Stimulated activated CD4-positive, alpha-beta T cell treated with anti-CD3 and anti-CD28 coated beads, Interleukin-1b, Interleukin-23, amount 100 ng/mL, for 4 hours (primary cell): ENCODE results near the gene OSCP1.

Experiments
- DNase-seq, 2 donors: peaks; one replicate each; pipeline ENCODE4 v3.0.0-alpha.2; 2020; ENCODE audit warnings: low read depth in 2 of 2

The OSCP1 gene

GRCh38 chr1:36383240-36383639, 67.0 kb downstream of the OSCP1 start:
- no peak for DNase-seq

DNA sequence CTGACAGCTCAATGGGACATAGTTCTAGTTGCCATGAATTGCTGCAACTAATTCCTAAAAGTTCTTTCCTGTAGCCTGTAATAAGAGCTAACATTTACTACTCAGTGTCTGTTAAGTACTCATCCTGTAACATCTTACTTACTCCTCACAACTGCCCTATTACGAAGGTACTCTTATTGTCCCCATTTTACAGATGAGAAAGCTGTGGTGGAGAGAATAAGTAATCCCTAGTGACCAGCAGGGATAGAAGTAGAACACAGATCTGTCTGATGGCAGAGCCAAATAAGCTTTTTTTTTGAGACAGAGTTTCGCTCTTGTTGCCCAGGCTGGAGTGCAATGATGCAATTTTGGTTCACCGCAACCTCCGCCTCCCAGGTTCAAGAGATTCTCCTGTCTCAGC, 67.6 kb downstream of the OSCP1 start:
- no peak for DNase-seq

DNA sequence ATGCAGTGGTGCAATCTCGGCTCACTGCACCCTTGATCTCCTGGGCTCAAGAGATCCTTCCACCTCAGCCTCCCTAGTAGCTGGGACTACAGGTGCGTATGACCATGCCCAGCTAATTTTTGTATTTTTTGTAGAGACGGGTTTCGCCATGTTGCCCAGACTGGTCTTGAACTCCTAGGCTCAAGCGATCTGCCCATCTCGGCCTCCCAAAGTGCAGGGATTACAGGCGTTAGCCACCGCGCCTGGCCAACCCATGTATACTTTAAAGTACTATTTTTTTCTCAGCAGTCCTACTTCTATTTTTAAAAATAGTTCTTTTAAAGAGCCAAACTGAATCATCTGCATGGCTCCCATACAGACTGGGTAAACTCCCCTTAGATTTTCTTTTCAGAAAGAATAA, 68.0 kb downstream of the OSCP1 start:
- no peak for DNase-seq

DNA sequence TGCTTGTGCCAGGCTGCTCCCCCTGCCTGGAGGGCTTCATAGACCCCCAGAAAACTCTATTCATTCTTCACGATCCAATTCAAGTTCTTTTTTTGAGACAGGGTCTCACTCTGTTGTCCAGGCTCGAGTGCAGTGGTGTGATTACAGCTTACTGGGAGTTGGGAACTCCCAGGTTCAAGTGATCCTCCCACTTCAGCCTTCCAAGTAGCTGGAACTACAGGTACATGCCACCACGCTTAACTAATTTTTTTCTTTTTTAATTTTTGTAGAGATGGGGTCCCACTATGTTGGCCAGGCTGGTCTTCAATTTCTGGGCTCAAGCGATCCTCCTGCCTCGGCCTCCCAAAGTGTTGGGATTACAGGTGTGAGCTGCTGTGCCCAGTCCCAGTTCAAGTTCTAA, 68.8 kb downstream of the OSCP1 start:
- no peak for DNase-seq

DNA sequence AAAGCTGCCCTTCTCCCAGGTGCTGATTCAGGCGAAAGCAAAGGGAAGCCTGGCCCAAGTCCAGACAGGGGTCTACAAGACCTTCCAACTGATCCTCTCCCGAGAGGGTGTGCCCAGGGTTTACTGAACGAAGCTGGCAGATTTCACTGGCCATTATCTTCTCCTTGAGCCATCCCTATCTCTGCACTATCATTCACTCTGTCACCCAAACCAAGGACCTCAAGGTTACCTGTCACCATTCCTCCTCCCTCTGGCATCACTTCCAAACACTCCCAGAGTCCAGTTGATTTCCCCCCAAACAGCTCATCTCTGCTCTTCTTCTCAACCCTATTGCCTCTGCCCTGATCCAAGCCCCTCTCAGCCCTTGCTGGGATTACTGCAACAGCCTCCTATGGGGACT, 69.5 kb downstream of the OSCP1 start:
- no peak for DNase-seq

GRCh38 chr1:36380143-36380619, 70.1 kb downstream of the OSCP1 start:
- no peak for DNase-seq

DNA sequence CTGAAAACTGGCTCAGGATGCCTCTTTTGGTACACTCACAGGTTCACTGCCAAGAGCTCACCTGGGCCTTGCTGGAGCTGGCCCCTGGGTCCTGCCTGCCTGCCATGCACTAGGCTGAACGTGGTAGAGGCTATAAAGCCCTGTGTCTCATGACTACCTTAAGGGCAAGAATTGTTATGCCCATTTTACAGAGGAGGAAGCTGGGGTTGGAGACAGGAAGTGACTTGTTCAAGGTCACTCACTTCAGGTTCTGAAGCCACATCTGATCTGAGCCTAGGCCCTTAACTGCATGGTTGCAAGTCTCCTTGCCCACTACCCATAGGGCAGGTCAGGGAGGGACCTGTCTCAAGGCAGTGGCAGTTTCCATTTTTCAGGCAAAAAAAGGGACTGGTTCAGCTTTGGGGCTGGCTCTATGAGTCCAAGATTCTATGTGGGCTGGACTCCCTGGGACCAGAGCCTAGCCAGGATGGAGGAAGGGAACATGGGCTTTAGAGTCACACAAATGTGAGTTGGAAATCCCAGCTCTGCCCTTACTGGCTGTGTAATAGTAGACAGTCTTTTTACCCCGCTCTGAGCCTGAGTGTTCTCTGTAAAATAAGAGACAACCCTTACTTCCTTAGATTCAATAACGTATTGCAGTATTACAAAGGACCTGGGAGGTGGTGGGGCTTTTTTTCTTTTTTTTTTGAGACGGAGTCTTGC, 72.3 kb downstream of the OSCP1 start:
- no peak for DNase-seq

- no peak for DNase-seq
These were observed 77.6 kb downstream of the OSCP1 start for GRCh38 chr1:36372617-36373016.

DNA sequence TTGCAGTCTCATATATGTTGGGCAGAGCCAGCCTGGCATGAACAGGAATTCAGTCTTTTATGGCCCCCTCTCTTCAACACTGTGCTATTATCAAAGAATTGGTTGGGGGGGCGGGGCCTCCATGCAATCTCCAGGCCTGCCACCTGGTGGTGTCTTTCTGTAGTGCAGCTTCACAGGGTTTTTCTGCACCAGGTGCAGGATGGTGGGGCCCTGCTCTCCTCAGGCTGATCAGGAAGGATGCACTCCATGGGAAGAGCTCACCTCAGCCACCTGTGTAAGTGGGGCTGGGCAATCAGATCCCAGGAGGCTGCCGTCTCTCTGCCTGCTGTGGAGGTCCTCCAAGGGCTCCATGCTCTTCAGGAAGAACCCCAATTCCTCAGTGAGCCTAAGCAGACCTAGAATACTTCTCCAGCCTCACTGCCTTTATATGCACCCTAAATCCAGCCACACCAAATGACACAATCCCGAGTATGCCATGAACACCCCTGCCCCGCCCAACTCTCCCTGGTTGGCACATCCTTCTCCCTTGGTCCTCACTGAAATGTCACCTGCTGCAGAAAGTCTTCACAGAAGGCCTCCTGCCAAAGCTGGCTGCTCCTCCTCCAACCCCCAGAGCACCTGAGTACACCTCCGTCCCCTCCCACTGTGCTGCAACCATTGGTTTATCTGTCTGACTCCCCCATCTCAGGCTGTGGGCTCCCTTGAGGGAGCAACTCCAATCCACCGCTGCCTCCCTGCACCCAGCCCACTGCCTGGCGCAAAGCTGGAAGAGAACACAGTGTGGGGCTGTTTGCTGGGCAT, 81.0 kb downstream of the OSCP1 start:
- peak; percentile 76 to 86 for DNase-seq
